Measurements from ENCODE around the gene GPR107.
"Not testable (repeated sequence)": the region's sequence is repeated elsewhere in the genome, so short reads cannot be mapped to it uniquely, and the experiment has no call there.

Gene GPR107

GRCh38 chr9:130015353-130016019 lies 38.2 kb upstream of the GPR107 start:
- in situ Hi-C loops (cut with MboI; ENCODE audit: low sequenced_read_pairs, unreplicated experiment), result no loop called here
- no peak for DNase-seq (ENCODE audit: low spot score)
- TF ChIP-seq CTCF (IDR thresholded peaks at IDR 0.05; ENCODE audit: borderline replicate concordance, control extremely low read depth, extremely low read depth, insufficient read depth, missing control alignments), result no peak

GRCh38 chr9:130017076-130017475 lies 36.6 kb upstream of the GPR107 start:
- in situ Hi-C loops (cut with MboI; ENCODE audit: low sequenced_read_pairs, unreplicated experiment), result no loop called here
- no peak for DNase-seq (ENCODE audit: low spot score)
- TF ChIP-seq CTCF (IDR thresholded peaks at IDR 0.05; ENCODE audit: borderline replicate concordance, control extremely low read depth, extremely low read depth, insufficient read depth, missing control alignments), result no peak

- in situ Hi-C loops (cut with MboI; ENCODE audit: low sequenced_read_pairs, unreplicated experiment); DNase-seq (ENCODE audit: low spot score): not testable (repeated sequence)
Measured at GRCh38 chr9:130017510-130017909, 36.2 kb upstream of the GPR107 start.

GRCh38 chr9:130018265-130018664 lies 35.4 kb upstream of the GPR107 start:
- TF ChIP-seq CTCF (IDR thresholded peaks at IDR 0.05; ENCODE audit: borderline replicate concordance, control extremely low read depth, extremely low read depth, insufficient read depth, missing control alignments), result no peak
- in situ Hi-C loops (cut with MboI; ENCODE audit: low sequenced_read_pairs, unreplicated experiment), result no loop called here
- DNase-seq (ENCODE audit: low spot score), result no peak

GRCh38 chr9:130020618-130021017 lies 33.1 kb upstream of the GPR107 start:
- no peak for TF ChIP-seq CTCF (IDR thresholded peaks at IDR 0.05; ENCODE audit: borderline replicate concordance, control extremely low read depth, extremely low read depth, insufficient read depth, missing control alignments)
- in situ Hi-C loops (cut with MboI; ENCODE audit: low sequenced_read_pairs, unreplicated experiment), result no loop called here
- no peak for DNase-seq (ENCODE audit: low spot score)

DNA sequence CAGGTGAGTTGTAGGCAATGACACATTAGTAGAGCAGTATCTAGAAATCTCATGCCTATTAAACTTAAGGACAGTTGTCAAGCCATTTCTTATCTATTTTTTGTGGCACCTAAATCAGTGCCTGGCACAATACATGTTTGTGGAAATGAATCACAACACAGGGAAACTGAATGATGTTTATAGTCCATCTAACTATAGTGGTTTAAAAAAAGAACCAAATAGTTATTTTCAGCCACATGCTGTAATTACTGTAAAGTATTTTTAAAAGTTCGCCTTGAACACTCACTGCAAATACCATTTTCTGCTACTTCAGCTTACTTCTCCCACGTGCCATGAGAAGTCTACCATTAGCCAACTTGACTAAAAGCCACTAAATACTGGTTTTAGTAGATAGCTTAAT lies 32.6 kb upstream of the GPR107 start:
- DNase-seq (ENCODE audit: low spot score), result no peak
- no peak for TF ChIP-seq CTCF (IDR thresholded peaks at IDR 0.05; ENCODE audit: borderline replicate concordance, control extremely low read depth, extremely low read depth, insufficient read depth, missing control alignments)
- in situ Hi-C loops (cut with MboI; ENCODE audit: low sequenced_read_pairs, unreplicated experiment), result no loop called here

DNA sequence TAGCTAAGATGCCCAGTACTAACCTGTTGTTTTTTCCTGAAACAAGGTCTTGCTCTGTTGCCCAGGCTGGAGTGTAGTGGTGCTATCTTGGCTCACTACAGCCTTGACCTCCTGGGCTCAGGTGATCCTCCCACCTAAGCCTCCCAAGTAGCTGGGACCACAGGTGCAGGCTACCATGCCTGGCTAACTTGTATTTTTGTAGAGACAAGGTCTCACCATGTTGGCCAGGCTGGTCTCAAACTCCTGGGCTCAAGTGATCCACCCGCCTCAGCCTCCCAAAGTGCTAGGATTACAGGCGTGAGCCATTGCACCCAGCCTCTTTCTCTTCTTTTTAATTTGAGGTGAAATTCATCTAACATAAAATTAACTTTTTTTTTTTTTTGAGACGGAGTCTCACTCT lies 31.9 kb upstream of the GPR107 start:
- DNase-seq (ENCODE audit: low spot score); in situ Hi-C loops (cut with MboI; ENCODE audit: low sequenced_read_pairs, unreplicated experiment): not testable (repeated sequence)

- TF ChIP-seq CTCF (IDR thresholded peaks at IDR 0.05; ENCODE audit: borderline replicate concordance, control extremely low read depth, extremely low read depth, insufficient read depth, missing control alignments), result no peak
- DNase-seq (ENCODE audit: low spot score), result no peak
- in situ Hi-C loops (cut with MboI; ENCODE audit: low sequenced_read_pairs, unreplicated experiment), result no loop called here
Measured at GRCh38 chr9:130022566-130023143, 31.1 kb upstream of the GPR107 start.

All from GM13976 (cell line).